OCI-LY7 (cell line): ENCODE results near the gene MICAL3. TPM values are rescaled to one million over a fixed set of nuclear protein-coding genes. Genes with fewer than 3 reads are reported as not detected.

Source experiments
- BruUV-seq: library from RNA; stranded (reverse); fragments of 400-500 nt; replicated peaks from 2 replicates; lab custom pipeline; 2021; lab: Mats Ljungman, UMichigan
- CTCF ChIA-PET: fragments of 300-600 bp; sonication (Branson Sonifier 250); formaldehyde crosslinking; loops from one replicate; lab custom pipeline; 2022; ENCODE audit warnings: antibody characterized with exemption; ENCODE audit not compliant: unreplicated experiment; lab: Charles Lee
- POLR2A ChIA-PET: fragments of 300-600 bp; sonication (Branson Sonifier 250); formaldehyde crosslinking; loops from one replicate; lab custom pipeline; 2022; ENCODE audit warnings: antibody characterized with exemption; lab: Charles Lee
- DNase-seq: peaks from one replicate; pipeline ENCODE4 v3.0.0-alpha.2; 2015; ENCODE audit warnings: low spot score
- H2AFZ ChIP-seq: fragments of 200-600 bp; sonication (generic), shearing (Covaris generic); 2 replicates; pipeline ENCODE4 v1.6.1; 2014; ENCODE audit warnings: mild to moderate bottlenecking, antibody characterized with exemption, low read length, moderate library complexity
- H3K27ac ChIP-seq: fragments of 200-600 bp; sonication (generic); 2 replicates; pipeline ENCODE4 v1.5.1; 2014; ENCODE audit warnings: mixed run types, low read depth, mild to moderate bottlenecking, moderate library complexity, low read length, inconsistent platforms; ENCODE audit not compliant: poor library complexity, severe bottlenecking
- H3K36me3 ChIP-seq: fragments of 200-600 bp; sonication (generic); 2 replicates; pipeline ENCODE4 v1.6.1; 2014; ENCODE audit warnings: mild to moderate bottlenecking, antibody characterized with exemption, low read length, moderate library complexity, mixed read lengths; ENCODE audit not compliant: insufficient read depth
- H3K4me1 ChIP-seq: fragments of 200-600 bp; sonication (generic); 2 replicates; pipeline ENCODE4 v1.5.1; 2014; ENCODE audit warnings: mild to moderate bottlenecking, low read length; ENCODE audit not compliant: insufficient read depth, poor library complexity, severe bottlenecking
- H3K4me2 ChIP-seq: fragments of 200-600 bp; sonication (generic); 2 replicates; pipeline ENCODE4 v1.6.1; 2014; ENCODE audit warnings: mild to moderate bottlenecking, low read length
- H3K4me3 ChIP-seq: fragments of 200-600 bp; sonication (generic); 2 replicates; pipeline ENCODE4 v1.5.1; 2014; ENCODE audit warnings: mild to moderate bottlenecking, low read depth, low read length; ENCODE audit not compliant: poor library complexity, severe bottlenecking
- H3K79me2 ChIP-seq: fragments of 200-600 bp; sonication (generic); 2 replicates; pipeline ENCODE4 v1.6.1; 2016; ENCODE audit warnings: low read depth, mild to moderate bottlenecking, low read length, moderate library complexity, mixed read lengths; ENCODE audit not compliant: insufficient read depth
- H3K9me2 ChIP-seq: fragments of 200-600 bp; sonication (generic); 2 replicates; pipeline ENCODE4 v1.6.1; 2016; ENCODE audit warnings: mild to moderate bottlenecking, low read length, mixed read lengths; ENCODE audit not compliant: insufficient read depth
- H3K9me3 ChIP-seq: fragments of 200-600 bp; sonication (generic); 2 replicates; pipeline ENCODE4 v1.6.1; 2014; ENCODE audit warnings: mild to moderate bottlenecking, mixed run types, low read length, mixed read lengths
- H4K20me1 ChIP-seq: fragments of 200-600 bp; sonication (generic); 2 replicates; pipeline ENCODE4 v1.6.1; 2014; ENCODE audit warnings: mild to moderate bottlenecking, antibody characterized with exemption, low read length, moderate library complexity, mixed read lengths; ENCODE audit not compliant: insufficient read depth
- EZH2phosphoT487 ChIP-seq: fragments of 200-600 bp; sonication (generic); IDR thresholded peaks from 2 replicates; pipeline ENCODE4 v1.6.1; 2018; ENCODE audit warnings: low read depth, borderline replicate concordance, mild to moderate bottlenecking, mixed run types, antibody characterized with exemption, low read length, moderate library complexity, mixed read lengths
- intact Hi-C: fragments of 100-400 bp; cut with micrococcal nuclease; formaldehyde crosslinking; loops from one replicate; pipeline ENCODE4 v1.10.0; 2022; ENCODE audit not compliant: unreplicated experiment
- total RNA-seq, 2 experiments: library from RNA; depleted of rRNA in 1 of 2; stranded (reverse); fragments of >200 nt in 1 of 2; shearing (Covaris generic) in 1 of 2; gene quantifications; 2 replicates each; pipeline ENCODE4 v1.2.3, GENCODE V29; 2014 to 2022
- TF ChIP-seq, protein P1 (sequence below): fragments of 200-600 bp; sonication (generic); conservative IDR thresholded peaks from 2 replicates; pipeline ENCODE4 v1.5.1; 2014; ENCODE audit warnings: mild to moderate bottlenecking, antibody characterized with exemption, low read length, moderate library complexity, mixed read lengths

Gene MICAL3
- total RNA-seq, 2 experiments from 2014 or later, result 80.9 to 210 TPM

DNA sequence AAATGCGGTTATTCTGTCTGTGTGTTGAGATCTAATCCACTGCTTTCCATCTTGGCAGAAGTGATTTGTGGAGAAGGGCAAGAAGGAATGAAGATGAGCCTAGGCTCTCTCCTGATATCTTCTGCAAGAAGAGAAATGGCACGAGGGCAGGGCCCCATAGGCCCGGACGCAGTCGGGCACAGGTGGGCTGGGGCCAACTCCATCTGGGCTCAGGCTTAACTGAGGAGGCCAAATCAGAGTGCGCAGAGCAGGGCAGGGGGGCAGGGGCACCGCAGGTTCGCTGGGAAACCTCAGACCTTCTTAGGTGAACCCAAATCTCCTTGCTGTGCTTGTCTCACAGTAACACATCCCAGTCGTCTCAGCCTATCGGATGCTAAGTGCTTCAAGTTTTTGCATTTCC, 217.3 kb downstream of the MICAL3 start:
- DNase-seq, result no peak
- intact Hi-C loops, result no loop called here
- H3K9me3 ChIP-seq, result no peaks in the 10 kb centered on the region
- H3K79me2 ChIP-seq, result no peaks in the 10 kb centered on the region
- H3K9me2 ChIP-seq, result no peaks in the 10 kb centered on the region
- ChIA-PET POLR2A (no interaction called here), CTCF (no interaction called here)
- H2AFZ ChIP-seq, result no peak overlapping the region
- H3K27ac ChIP-seq, result no peak overlapping the region
- H3K4me1 ChIP-seq, result peaks cover 3% of the 10 kb centered on the region
- TF ChIP-seq, protein P1, sequence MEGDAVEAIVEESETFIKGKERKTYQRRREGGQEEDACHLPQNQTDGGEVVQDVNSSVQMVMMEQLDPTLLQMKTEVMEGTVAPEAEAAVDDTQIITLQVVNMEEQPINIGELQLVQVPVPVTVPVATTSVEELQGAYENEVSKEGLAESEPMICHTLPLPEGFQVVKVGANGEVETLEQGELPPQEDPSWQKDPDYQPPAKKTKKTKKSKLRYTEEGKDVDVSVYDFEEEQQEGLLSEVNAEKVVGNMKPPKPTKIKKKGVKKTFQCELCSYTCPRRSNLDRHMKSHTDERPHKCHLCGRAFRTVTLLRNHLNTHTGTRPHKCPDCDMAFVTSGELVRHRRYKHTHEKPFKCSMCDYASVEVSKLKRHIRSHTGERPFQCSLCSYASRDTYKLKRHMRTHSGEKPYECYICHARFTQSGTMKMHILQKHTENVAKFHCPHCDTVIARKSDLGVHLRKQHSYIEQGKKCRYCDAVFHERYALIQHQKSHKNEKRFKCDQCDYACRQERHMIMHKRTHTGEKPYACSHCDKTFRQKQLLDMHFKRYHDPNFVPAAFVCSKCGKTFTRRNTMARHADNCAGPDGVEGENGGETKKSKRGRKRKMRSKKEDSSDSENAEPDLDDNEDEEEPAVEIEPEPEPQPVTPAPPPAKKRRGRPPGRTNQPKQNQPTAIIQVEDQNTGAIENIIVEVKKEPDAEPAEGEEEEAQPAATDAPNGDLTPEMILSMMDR, result no peak
- TF ChIP-seq EZH2phosphoT487, result no peak
- H4K20me1 ChIP-seq, result no peaks in the 10 kb centered on the region
- BruUV-seq, result no TSS peak
- H3K36me3 ChIP-seq, result peaks cover 94% of the 10 kb centered on the region
- H3K4me2 ChIP-seq, result no peak overlapping the region
- H3K4me3 ChIP-seq, result no peak overlapping the region

DNA sequence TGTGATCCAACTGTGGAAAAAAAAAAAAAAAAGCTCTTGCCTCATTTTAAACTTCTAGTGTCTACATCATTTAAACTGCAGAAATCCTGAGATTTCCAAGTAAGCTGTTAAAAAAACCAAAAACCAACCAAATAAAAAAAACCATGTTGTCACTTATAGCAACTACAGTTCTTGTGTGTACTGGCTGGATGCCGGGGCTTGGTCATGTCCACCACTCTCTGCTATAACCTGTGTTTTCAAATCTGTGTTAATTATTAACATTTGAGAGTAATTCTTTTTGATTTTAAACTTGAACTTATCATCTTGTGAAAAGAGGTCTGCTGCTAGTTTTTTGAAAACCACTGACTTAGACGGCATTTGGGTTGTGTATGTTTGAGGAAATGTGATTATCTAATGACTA, 217.9 kb downstream of the MICAL3 start:
- Histone ChIP-seq H3K9me2 (no peaks in the 10 kb centered on the region), H4K20me1 (no peaks in the 10 kb centered on the region), H3K79me2 (no peaks in the 10 kb centered on the region), H2AFZ (no peak overlapping the region), H3K27ac (no peak overlapping the region), H3K9me3 (no peaks in the 10 kb centered on the region), H3K4me2 (no peak overlapping the region), H3K4me3 (no peak overlapping the region), H3K4me1 (peaks cover 10% of the 10 kb centered on the region), H3K36me3 (peaks cover 89% of the 10 kb centered on the region)
- TF ChIP-seq, protein P1, result no peak
- TF ChIP-seq EZH2phosphoT487, result no peak
- intact Hi-C loops, result no loop called here
- no peak for DNase-seq
- no TSS peak for BruUV-seq
- ChIA-PET POLR2A (no interaction called here), CTCF (no interaction called here)

DNA sequence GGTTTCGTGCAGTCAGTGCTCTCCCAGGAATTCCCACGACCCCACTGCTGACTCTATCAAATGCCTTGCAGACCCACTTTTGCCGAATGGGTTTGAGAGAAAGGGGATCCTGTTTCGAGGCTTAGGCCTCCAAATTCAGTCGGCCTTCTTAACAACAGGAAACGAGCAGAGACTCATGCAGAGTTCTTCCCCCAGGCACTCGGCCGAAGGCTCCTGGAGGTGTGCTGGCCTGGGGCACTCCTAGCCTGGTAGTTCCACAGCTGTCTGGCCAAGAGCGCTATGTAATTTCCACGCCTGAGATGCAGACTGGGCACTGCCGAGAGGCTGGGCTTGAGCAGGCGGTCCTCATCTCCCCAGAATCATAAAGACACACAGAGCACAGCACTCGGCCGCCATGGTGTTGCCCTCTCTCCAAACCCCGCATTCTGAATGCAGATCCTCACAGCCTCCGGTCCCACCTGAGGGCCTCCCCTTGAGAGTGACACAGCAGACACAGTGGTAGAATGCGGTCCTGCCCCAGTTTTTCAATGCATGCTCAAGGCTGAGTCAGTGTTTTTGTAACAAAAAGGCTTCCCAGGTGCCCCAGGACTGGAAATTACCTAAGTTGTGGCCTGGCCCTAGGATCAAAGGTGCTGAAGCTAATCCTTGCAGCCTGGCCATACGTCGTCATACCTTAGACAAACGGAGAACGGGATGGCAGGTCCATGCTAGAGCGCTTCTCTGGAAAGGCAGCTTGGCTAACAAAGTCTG, 219.9 kb downstream of the MICAL3 start:
- H3K9me2 ChIP-seq, result no peaks in the 10 kb centered on the region
- no peaks in the 10 kb centered on the region for H3K79me2 ChIP-seq
- peaks cover 29% of the 10 kb centered on the region for H3K4me1 ChIP-seq
- H2AFZ ChIP-seq, result no peak overlapping the region
- no peaks in the 10 kb centered on the region for H4K20me1 ChIP-seq
- intact Hi-C loops, result no loop called here
- H3K36me3 ChIP-seq, result peaks cover 73% of the 10 kb centered on the region
- no peaks in the 10 kb centered on the region for H3K9me3 ChIP-seq
- ChIA-PET POLR2A (no interaction called here), CTCF (no interaction called here)
- H3K4me3 ChIP-seq, result no peak overlapping the region
- TF ChIP-seq, protein P1, result no peak
- TF ChIP-seq EZH2phosphoT487, result no peak
- BruUV-seq, result no TSS peak
- no peak overlapping the region for H3K4me2 ChIP-seq
- no peak overlapping the region for H3K27ac ChIP-seq
- no peak for DNase-seq
